Measurements from ENCODE around the gene NEK7. TPM values are rescaled to one million over a fixed set of nuclear protein-coding genes. Genes with fewer than 3 reads are reported as not detected.

The NEK7 gene
- total RNA-seq, 1 donor from 2014 or later: 62.7 TPM

GRCh38 chr1:198231779-198232178 is 75.0 kb downstream of the NEK7 start:
- no peak overlapping the region for H3K4me3 Mint-ChIP-seq (ENCODE audit: unreplicated experiment)
- no peak for DNase-seq (ENCODE audit: low spot score)
- H3K4me1 Mint-ChIP-seq (ENCODE audit: low read depth): peaks cover 44% of the 10 kb centered on the region
- peak overlapping the region; percentile 47 for H3K27ac Mint-ChIP-seq (ENCODE audit: unreplicated experiment)
- no peaks in the 10 kb centered on the region for H3K9me3 Mint-ChIP-seq (ENCODE audit: low read depth)
- TF ChIP-seq, protein P1, sequence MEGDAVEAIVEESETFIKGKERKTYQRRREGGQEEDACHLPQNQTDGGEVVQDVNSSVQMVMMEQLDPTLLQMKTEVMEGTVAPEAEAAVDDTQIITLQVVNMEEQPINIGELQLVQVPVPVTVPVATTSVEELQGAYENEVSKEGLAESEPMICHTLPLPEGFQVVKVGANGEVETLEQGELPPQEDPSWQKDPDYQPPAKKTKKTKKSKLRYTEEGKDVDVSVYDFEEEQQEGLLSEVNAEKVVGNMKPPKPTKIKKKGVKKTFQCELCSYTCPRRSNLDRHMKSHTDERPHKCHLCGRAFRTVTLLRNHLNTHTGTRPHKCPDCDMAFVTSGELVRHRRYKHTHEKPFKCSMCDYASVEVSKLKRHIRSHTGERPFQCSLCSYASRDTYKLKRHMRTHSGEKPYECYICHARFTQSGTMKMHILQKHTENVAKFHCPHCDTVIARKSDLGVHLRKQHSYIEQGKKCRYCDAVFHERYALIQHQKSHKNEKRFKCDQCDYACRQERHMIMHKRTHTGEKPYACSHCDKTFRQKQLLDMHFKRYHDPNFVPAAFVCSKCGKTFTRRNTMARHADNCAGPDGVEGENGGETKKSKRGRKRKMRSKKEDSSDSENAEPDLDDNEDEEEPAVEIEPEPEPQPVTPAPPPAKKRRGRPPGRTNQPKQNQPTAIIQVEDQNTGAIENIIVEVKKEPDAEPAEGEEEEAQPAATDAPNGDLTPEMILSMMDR (IDR thresholded peaks at IDR 0.05): no peak
- no peaks in the 10 kb centered on the region for H3K36me3 Mint-ChIP-seq (ENCODE audit: low read depth)
- no peaks in the 10 kb centered on the region for H3K27me3 Mint-ChIP-seq (ENCODE audit: low read depth)

DNA sequence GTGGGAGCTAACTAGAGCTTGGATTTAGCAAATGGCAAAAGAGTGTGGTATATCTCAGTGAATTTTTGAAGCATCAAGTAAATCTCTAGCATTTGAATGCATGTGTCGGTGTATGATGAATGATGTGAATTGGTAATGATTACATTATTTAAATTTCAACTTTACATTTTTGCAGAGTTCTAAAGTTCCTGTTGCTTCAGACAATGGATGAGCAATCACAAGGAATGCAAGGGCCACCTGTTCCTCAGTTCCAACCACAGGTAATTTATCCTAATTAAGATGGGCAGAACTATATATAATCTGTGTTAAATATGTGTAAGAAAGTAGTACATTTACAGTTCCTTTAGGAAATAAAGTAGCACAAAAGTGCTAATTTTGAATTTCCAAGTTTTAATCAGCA is 75.6 kb downstream of the NEK7 start:
- H3K4me3 Mint-ChIP-seq (ENCODE audit: unreplicated experiment): no peak overlapping the region
- H3K27me3 Mint-ChIP-seq (ENCODE audit: low read depth): no peaks in the 10 kb centered on the region
- H3K9me3 Mint-ChIP-seq (ENCODE audit: low read depth): no peaks in the 10 kb centered on the region
- no peak for DNase-seq (ENCODE audit: low spot score)
- H3K27ac Mint-ChIP-seq (ENCODE audit: unreplicated experiment): peak overlapping the region; percentile 47
- peaks cover 44% of the 10 kb centered on the region for H3K4me1 Mint-ChIP-seq (ENCODE audit: low read depth)
- H3K36me3 Mint-ChIP-seq (ENCODE audit: low read depth): no peaks in the 10 kb centered on the region
- TF ChIP-seq, protein P1 (IDR thresholded peaks at IDR 0.05): no peak

GRCh38 chr1:198232940-198233675 is 76.3 kb downstream of the NEK7 start:
- TF ChIP-seq, protein P1 (IDR thresholded peaks at IDR 0.05): no peak
- Mint-ChIP-seq H3K9me3 (ENCODE audit: low read depth) (no peaks in the 10 kb centered on the region), H3K4me1 (ENCODE audit: low read depth) (peaks cover 44% of the 10 kb centered on the region), H3K36me3 (ENCODE audit: low read depth) (no peaks in the 10 kb centered on the region), H3K4me3 (ENCODE audit: unreplicated experiment) (no peak overlapping the region), H3K27ac (ENCODE audit: unreplicated experiment) (no peak overlapping the region), H3K27me3 (ENCODE audit: low read depth) (no peaks in the 10 kb centered on the region)
- DNase-seq (ENCODE audit: low spot score): no peak

GRCh38 chr1:198234520-198235251 is 77.9 kb downstream of the NEK7 start:
- Mint-ChIP-seq H3K4me1 (ENCODE audit: low read depth) (peaks cover 40% of the 10 kb centered on the region), H3K4me3 (ENCODE audit: unreplicated experiment) (peak overlapping the region; percentile 64), H3K27me3 (ENCODE audit: low read depth) (no peaks in the 10 kb centered on the region), H3K9me3 (ENCODE audit: low read depth) (no peaks in the 10 kb centered on the region), H3K36me3 (ENCODE audit: low read depth) (no peaks in the 10 kb centered on the region), H3K27ac (ENCODE audit: unreplicated experiment) (peak overlapping the region; percentile 86)
- DNase-seq (ENCODE audit: low spot score): no peak
- TF ChIP-seq, protein P1 (IDR thresholded peaks at IDR 0.05): no peak

GRCh38 chr1:198238121-198238520 is 81.3 kb downstream of the NEK7 start:
- H3K27me3 Mint-ChIP-seq (ENCODE audit: low read depth): no peaks in the 10 kb centered on the region
- H3K27ac Mint-ChIP-seq (ENCODE audit: unreplicated experiment): no peak overlapping the region
- no peak overlapping the region for H3K4me3 Mint-ChIP-seq (ENCODE audit: unreplicated experiment)
- no peaks in the 10 kb centered on the region for H3K9me3 Mint-ChIP-seq (ENCODE audit: low read depth)
- DNase-seq (ENCODE audit: low spot score): no peak
- TF ChIP-seq, protein P1 (IDR thresholded peaks at IDR 0.05): no peak
- H3K36me3 Mint-ChIP-seq (ENCODE audit: low read depth): peaks cover 3% of the 10 kb centered on the region
- peaks cover 45% of the 10 kb centered on the region for H3K4me1 Mint-ChIP-seq (ENCODE audit: low read depth)

Data from chondrocyte (in vitro differentiated cells).